ENCODE measurements around the gene C10orf105. TPM values are rescaled to one million over a fixed set of nuclear protein-coding genes. Genes with fewer than 3 reads are reported as not detected.

The C10orf105 gene
- total and polyA plus RNA-seq, 2 of the 8 experiments (the other 6 are each of a cell fraction or from before 2014, with no cell fraction given) = 0.71 to 0.73 TPM

DNA sequence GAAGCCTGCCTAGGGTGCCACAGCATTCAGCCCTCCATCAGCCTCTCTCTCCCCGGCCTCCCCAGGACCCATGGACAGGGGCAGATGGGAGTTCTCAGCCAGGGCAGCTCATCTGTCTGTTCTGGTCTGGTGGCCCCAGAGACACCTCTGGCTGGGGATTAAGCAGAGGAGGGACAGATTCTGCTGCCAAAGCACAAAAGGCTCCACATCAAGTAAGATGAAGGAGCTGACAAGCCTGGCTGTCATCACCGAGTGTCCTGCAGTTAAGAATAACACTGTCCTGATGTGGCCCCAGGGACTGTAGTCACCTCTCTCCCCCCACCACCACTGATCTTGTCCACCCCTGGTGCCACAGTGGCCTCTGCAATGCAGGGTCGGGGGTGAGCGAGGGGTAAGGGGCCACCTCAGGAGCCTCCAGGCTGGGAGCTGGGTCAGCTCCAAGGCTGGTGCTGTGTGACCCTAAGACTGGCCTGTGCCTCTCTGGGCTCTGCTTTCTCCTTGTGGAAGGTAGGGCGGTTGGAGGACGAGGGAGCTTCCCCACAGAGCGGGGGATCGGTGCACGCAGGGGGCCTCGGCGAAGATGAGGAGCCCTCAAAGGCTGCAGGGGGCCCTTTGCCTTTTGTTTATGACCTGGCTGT, 18.7 kb downstream of the C10orf105 start:
- H2BK120ac ChIP-seq (replicated peaks; ENCODE audit: low read depth, low read length) = no peak overlapping the region
- no peaks in the 10 kb centered on the region for H3K9me3 ChIP-seq (ENCODE audit: insufficient read depth in 2 of 2, low read depth in 1 of 2, low read length in 1 of 2)
- H3K27ac ChIP-seq (ENCODE audit: low read depth, low read length) = no peak overlapping the region
- H2BK12ac ChIP-seq (ENCODE audit: low read depth, low read length) = no peak overlapping the region
- no peaks in the 10 kb centered on the region; a peak in 2 of 7 replicates for H3K4me1 ChIP-seq (replicated peaks in 1 of 4; ENCODE audit: control insufficient read depth in 3 of 4, insufficient read depth in 4 of 4, low read length in 3 of 4)
- H3K4me3 ChIP-seq (ENCODE audit: extremely low read depth in 1 of 4, insufficient read depth in 2 of 4, low read depth in 3 of 4, low read length in 4 of 4) = no peak overlapping the region
- H3K79me1 ChIP-seq (ENCODE audit: low read depth, low read length) = no peaks in the 10 kb centered on the region
- no peaks in the 10 kb centered on the region for H4K20me1 ChIP-seq (replicated peaks in 1 of 2; ENCODE audit: control insufficient read depth in 1 of 2, insufficient read depth in 2 of 2, low read length in 2 of 2)
- H3K79me2 ChIP-seq (ENCODE audit: control insufficient read depth in 1 of 2, insufficient read depth in 2 of 2, low read length in 2 of 2) = no peaks in the 10 kb centered on the region
- no peaks in the 10 kb centered on the region for H3K27me3 ChIP-seq (replicated peaks in 1 of 4; ENCODE audit: control insufficient read depth in 3 of 4, extremely low read depth in 1 of 4, insufficient read depth in 3 of 4, low read length in 3 of 4)
- H4K5ac ChIP-seq (ENCODE audit: insufficient read length, low read depth, low read length) = no peak overlapping the region
- H2BK20ac ChIP-seq (ENCODE audit: low read length) = no peak overlapping the region
- H2AFZ ChIP-seq (ENCODE audit: low read length) = no peak overlapping the region
- H3K23me2 ChIP-seq (ENCODE audit: low read depth, low read length) = no peaks in the 10 kb centered on the region
- TF ChIP-seq SP1 (IDR thresholded peaks at IDR 0.05; ENCODE audit: low read depth, low read length) = no peak
- TF ChIP-seq PHF8 (conservative IDR thresholded peaks at IDR 0.05; ENCODE audit: low read depth, low read length) = no peak
- no peak for TF ChIP-seq ZNF274 (IDR thresholded peaks at IDR 0.05; ENCODE audit: borderline replicate concordance, extremely low read depth, low read length)
- TF ChIP-seq RXRA (IDR thresholded peaks at IDR 0.05; ENCODE audit: insufficient read depth, low read depth, low read length) = no peak
- no peak for TF ChIP-seq MAFK (IDR thresholded peaks at IDR 0.05; ENCODE audit: low read depth, low read length)
- TF ChIP-seq BRCA1 (IDR thresholded peaks at IDR 0.05; ENCODE audit: low read depth, low read length) = no peak
- H3K4ac ChIP-seq (replicated peaks; ENCODE audit: insufficient read length, low read depth, low read length) = no peak overlapping the region
- POLR2A ChIA-PET (ENCODE audit: partially characterized antibody) = no interaction called here
- H4K8ac ChIP-seq (ENCODE audit: extremely low read depth, insufficient read depth, low read length) = no peak overlapping the region
- FAIRE-seq (no peak), DNase-seq (ENCODE audit: low read depth in 1 of 2, low spot score in 2 of 2) (no peak)
- CTCF ChIA-PET (ENCODE audit: partially characterized antibody) = interaction anchor here (0.6 to 6.0 kb wide), 16 partner anchors 12 to 387 kb away, joined by 3 to 36 read pairs (median 4); no protein-coding TSS in a partner anchor
- no peak overlapping the region for H2BK5ac ChIP-seq (ENCODE audit: low read depth, low read length)
- H3K56ac ChIP-seq (replicated peaks; ENCODE audit: insufficient read length, low read depth, low read length) = no peak overlapping the region
- H3K9ac ChIP-seq (replicated peaks in 1 of 4; ENCODE audit: extremely low read depth in 1 of 4, low read depth in 3 of 4, low read length in 3 of 4) = no peak overlapping the region
- no peak overlapping the region for H3K23ac ChIP-seq (ENCODE audit: insufficient read length)
- no peak overlapping the region for H3K14ac ChIP-seq (ENCODE audit: insufficient read length)
- H2AK5ac ChIP-seq (ENCODE audit: low read depth, low read length) = no peak overlapping the region
- no peaks in the 10 kb centered on the region for H3K36me3 ChIP-seq (ENCODE audit: control insufficient read depth in 2 of 4, insufficient read depth in 4 of 4, low read length in 3 of 4)
- H3K4me2 ChIP-seq (ENCODE audit: insufficient read depth in 1 of 2, low read depth in 2 of 2, low read length in 2 of 2) = no peak overlapping the region
- 93% methylated on average over 11 of the region's 11 CpGs; no CpG with 5 or more reads in 1 of the 2 experiments for WGBS, 2 experiments (ENCODE audit: extremely low coverage in 1 of 2, insufficient coverage in 1 of 2, insufficient read length in 1 of 2, insufficient replicate concordance in 2 of 2, low coverage in 1 of 2, low lambda C conversion rate in 2 of 2, missing lambda C conversion rate in 1 of 2)
- H2BK15ac ChIP-seq (ENCODE audit: low read length) = no peak overlapping the region
- no peak overlapping the region; the same call in 1 of the 2 replicates for H3K18ac ChIP-seq (ENCODE audit: extremely low read depth, low read length)
- H4K91ac ChIP-seq (replicated peaks; ENCODE audit: insufficient read length, low read length) = no peak overlapping the region
